ENCODE measurements around the gene EP400. TPM values are rescaled to one million over a fixed set of nuclear protein-coding genes. Genes with fewer than 3 reads are reported as not detected.
"Not testable (repeated sequence)": the region's sequence is repeated elsewhere in the genome, so short reads cannot be mapped to it uniquely, and the experiment has no call there.

EP400 gene
- total RNA-seq, 1 experiment from 2014 or later = 3.7 TPM

GRCh38 chr12:132046561-132046960 lies 96.8 kb downstream of the EP400 start:
- peak; percentile 88 for DNase-seq (ENCODE audit: low read depth)

GRCh38 chr12:132047630-132048029 lies 97.9 kb downstream of the EP400 start:
- not testable (repeated sequence) for DNase-seq (ENCODE audit: low read depth)

GRCh38 chr12:132049442-132049841 lies 99.7 kb downstream of the EP400 start:
- no peak for DNase-seq (ENCODE audit: low read depth)

- no peak for DNase-seq (ENCODE audit: low read depth)
Measured at GRCh38 chr12:132049876-132050275, 100.1 kb downstream of the EP400 start.

- peak; percentile 34 for DNase-seq (ENCODE audit: low read depth)
Measured at GRCh38 chr12:132051718-132052117, 102.0 kb downstream of the EP400 start.

GRCh38 chr12:132052196-132052932 lies 102.6 kb downstream of the EP400 start:
- DNase-seq (ENCODE audit: low read depth) = no peak

GRCh38 chr12:132053338-132054330 lies 103.9 kb downstream of the EP400 start:
- no peak for DNase-seq (ENCODE audit: low read depth)

- DNase-seq (ENCODE audit: low read depth) = no peak
Measured at GRCh38 chr12:132054983-132055382, 105.2 kb downstream of the EP400 start.

DNA sequence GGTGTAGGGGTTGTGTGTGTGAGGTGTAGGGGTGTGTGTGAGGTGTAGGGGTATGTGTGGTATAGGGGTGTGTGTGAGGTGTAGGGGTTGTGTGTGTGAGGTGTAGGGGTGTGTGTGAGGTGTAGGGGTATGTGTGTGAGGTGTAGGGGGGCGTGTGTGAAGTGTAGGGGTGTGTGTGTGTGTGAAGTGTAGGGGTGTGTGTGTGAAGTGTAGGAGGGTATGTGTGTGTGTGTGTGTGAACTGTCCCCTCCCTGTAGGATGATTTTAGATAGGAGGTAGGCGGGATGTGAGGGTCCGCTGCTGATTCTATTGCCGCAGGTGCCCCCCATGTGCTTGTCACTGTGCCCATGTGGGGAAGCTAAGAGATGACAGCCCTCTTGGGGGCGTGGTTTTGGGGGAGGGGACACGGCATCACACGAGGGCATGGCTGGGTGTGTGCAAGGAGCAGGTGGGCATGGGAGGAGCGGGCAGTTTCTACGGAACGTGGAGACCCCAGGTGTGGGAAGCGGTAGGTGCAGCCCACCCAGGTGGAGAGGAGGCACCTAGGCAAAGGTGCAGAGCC lies 105.9 kb downstream of the EP400 start:
- DNase-seq (ENCODE audit: low read depth) = no peak

DNA sequence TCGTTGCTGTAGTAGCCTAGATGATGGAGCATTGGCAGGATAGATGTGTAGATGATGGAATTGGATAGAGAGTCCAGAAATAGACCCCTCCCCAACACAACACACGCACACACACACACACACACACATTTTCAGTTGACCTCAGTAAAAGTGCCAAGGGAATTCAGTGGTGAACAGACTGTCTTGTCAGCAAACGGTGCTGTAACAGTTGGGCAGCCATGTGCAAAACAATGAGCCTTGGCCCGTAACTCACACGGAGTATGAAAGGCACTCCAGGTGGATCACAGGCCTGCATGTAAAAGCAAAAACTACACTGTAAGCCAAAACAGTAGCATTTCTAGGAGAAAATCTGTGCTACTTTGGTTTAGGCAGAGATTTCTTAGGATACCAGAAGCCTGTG lies 106.6 kb downstream of the EP400 start:
- DNase-seq (ENCODE audit: low read depth) = no peak

DNA sequence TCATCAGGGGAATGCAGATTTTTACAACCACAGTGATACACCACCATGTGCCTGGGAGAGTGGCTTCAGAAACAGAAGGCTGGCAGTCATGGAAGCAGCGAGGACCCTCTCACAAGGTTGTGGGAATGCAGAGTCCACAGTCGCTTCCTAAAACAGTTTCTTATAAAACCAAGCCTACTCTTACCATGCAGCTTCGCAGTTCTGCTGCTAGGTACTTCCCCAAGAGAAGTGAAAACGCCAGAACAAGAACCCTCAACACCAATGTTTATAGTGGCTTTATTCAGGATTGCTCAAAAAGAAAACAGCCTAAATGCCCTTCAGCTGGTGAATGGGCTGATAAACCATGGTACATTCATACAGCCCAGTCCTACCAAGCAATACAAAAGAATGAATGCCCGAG lies 107.2 kb downstream of the EP400 start:
- no peak for DNase-seq (ENCODE audit: low read depth)

- no peak for DNase-seq (ENCODE audit: low read depth)
Measured at GRCh38 chr12:132057691-132058090, 107.9 kb downstream of the EP400 start.

DNA sequence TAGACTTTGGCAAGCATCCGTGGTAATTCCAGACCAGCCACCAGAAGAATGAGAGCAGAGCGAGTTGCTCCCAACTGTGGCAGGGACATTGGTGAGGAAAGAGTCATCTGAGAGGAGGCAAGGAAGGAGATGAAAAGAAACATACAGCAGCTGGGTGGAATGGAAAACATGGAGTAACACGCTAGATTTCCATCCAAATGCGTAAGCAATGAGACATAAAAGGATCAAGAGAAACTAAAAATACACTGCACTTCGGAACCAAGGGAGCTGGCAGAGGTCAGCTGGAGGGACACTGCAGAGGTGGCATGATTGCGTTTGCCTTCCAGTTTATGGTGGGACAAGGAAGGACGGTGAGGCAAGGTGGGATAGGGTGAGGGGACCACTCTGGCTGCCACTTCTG lies 111.5 kb downstream of the EP400 start:
- DNase-seq (ENCODE audit: low read depth) = no peak

DNA sequence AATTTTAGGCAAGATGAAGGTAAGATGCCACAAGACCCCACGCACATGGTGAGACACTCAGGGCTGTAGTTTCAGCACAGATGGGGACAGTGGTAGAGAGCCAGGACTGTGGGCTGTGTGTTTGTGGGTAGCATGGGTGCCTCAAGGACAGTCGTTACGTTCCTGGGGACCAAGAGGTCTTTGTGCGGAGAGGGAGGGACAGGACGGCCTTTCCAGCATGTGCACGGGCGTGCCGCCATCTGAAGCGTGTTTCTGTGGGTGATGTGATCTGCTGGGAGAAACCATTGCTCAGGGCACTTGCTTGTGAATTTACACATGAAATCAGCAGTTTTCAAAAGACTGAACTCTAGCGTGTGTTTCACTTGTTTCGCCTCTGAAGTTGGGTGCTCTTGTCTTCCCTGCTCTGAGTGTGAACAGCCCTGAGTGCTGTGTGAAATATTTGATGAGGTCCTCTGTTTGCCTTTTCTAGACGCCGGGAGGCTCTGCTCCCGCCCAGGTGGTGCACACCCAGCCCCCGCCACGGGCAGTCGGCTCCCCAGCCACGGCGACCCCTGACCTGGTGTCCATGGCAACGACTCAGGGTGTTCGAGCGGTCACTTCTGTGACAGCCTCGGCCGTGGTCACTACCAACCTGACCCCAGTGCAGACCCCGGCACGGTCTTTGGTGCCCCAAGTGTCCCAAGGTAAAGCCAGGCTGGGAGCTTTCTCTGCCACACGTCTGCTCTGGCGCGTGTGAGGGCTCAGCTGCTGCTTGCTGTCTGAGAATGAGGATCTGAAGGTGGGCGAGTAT lies 112.1 kb downstream of the EP400 start:
- no peak for DNase-seq (ENCODE audit: low read depth)

DNA sequence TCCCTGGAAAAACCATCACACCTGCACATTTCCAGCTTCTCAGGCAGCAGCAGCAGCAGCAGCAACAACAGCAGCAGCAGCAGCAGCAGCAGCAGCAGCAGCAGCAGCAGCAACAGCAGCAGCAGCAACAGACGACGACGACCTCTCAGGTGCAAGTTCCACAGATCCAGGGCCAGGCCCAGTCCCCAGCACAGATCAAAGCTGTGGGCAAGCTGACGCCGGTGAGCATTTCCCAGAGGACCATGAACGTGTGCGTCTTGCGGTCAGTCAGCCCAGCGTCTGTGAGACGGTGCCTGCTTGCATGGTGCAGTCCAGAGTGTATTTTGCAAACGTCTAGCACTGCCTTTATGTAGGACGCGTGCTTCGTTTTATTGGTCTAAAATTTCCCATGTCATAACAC lies 112.7 kb downstream of the EP400 start:
- no peak for DNase-seq (ENCODE audit: low read depth)

DNA sequence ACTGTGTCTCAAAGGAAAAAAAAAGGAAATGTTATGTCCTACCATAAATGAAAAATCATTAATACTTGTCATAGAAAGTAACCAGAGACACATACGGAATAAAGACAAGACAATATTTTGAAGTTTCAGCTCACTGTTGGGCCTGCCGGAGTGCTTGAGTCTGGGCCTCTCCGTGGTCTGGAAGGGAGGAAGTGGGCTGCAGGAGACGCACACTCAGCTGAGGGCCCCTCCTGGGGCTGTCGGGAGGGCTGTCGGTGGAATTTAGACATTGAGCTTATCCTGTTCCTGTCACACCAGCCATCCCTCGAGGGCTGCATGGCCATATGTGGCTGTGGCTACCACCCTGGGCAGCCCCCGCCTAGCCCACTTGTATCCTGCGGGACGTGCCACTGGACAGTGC lies 113.7 kb downstream of the EP400 start:
- DNase-seq (ENCODE audit: low read depth) = no peak

DNA sequence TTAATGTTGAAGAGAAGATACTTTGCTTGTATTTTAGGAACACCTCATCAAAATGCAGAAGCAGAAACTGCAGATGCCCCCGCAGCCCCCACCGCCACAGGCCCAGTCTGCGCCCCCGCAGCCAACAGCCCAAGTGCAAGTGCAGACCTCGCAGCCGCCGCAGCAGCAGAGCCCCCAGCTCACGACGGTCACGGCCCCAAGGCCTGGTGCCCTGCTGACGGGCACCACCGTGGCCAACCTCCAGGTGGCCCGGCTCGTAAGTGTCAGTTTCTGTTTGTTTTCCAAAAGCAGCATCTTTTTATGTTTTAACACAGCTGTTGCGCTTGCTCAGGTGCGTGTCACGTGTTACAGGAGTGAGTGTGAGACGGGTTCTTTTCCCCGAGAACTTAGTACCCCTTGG lies 114.9 kb downstream of the EP400 start:
- no peak for DNase-seq (ENCODE audit: low read depth)

DNA sequence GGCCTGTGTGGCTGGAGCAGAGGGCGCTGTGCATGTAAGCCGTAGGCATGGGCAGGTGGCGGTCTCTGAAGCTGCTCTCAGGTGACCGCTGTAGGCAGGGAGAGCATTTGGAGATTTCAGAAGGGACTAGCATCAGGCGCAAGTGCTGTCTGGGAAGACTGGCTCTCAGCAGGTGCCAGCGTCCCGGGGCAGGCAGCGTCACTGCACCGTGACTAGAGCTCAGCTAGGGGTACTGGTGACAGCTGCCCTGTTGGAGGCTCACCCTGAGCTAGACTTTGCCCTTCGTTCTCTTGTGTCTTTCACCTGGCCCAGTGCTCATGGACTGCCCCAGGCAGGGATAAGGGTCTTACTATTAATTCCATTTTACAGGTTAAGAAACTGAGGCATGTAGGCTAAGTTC lies 115.5 kb downstream of the EP400 start:
- no peak for DNase-seq (ENCODE audit: low read depth)

GRCh38 chr12:132065609-132066344 lies 116.0 kb downstream of the EP400 start:
- no peak for DNase-seq (ENCODE audit: low read depth)

- no peak for DNase-seq (ENCODE audit: low read depth)
Measured at GRCh38 chr12:132066345-132066685, 116.6 kb downstream of the EP400 start.

DNA sequence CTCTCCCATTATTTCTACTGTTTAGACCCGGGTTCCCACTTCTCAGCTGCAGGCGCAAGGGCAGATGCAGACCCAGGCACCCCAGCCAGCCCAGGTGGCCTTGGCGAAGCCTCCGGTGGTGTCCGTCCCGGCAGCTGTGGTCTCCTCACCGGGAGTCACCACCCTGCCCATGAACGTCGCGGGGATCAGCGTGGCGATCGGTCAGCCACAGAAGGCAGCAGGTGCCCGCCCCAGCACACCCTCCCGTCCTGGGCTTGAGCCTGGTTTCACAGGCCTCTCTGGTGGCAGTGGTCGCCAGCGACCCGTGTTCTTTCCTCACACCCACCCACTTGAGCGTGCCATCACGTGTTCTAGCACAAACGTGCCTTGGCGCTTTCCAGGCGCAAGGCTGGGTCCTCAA lies 117.0 kb downstream of the EP400 start:
- no peak for DNase-seq (ENCODE audit: low read depth)

Data from RPMI7951 (cell line).